Measurements from ENCODE around the gene SPIRE1.
"Not testable (repeated sequence)": the region's sequence is repeated elsewhere in the genome, so short reads cannot be mapped to it uniquely, and the experiment has no call there.

Gene SPIRE1

GRCh38 chr18:12485479-12486105 lies 172.3 kb downstream of the SPIRE1 start:
- DNase-seq (ENCODE audit: low spot score), result no peak

GRCh38 chr18:12481915-12482314 lies 176.0 kb downstream of the SPIRE1 start:
- not testable (repeated sequence) for DNase-seq (ENCODE audit: low spot score)

GRCh38 chr18:12479982-12480381 lies 177.9 kb downstream of the SPIRE1 start:
- DNase-seq (ENCODE audit: low spot score), result no peak

GRCh38 chr18:12479536-12479935 lies 178.4 kb downstream of the SPIRE1 start:
- DNase-seq (ENCODE audit: low spot score), result no peak

- DNase-seq (ENCODE audit: low spot score), result no peak
These were observed 179.4 kb downstream of the SPIRE1 start for GRCh38 chr18:12478269-12479047.

GRCh38 chr18:12477606-12478005 lies 180.3 kb downstream of the SPIRE1 start:
- DNase-seq (ENCODE audit: low spot score), result no peak

GRCh38 chr18:12476955-12477354 lies 181.0 kb downstream of the SPIRE1 start:
- no peak for DNase-seq (ENCODE audit: low spot score)

GRCh38 chr18:12474876-12475275 lies 183.0 kb downstream of the SPIRE1 start:
- no peak for DNase-seq (ENCODE audit: low spot score)

GRCh38 chr18:12474146-12474545 lies 183.8 kb downstream of the SPIRE1 start:
- no peak for DNase-seq (ENCODE audit: low spot score)

- no peak for DNase-seq (ENCODE audit: low spot score)
These were observed 187.4 kb downstream of the SPIRE1 start for GRCh38 chr18:12470382-12471075.

- no peak for DNase-seq (ENCODE audit: low spot score)
These were observed 189.5 kb downstream of the SPIRE1 start for GRCh38 chr18:12468445-12468844.

GRCh38 chr18:12464731-12465130 lies 193.2 kb downstream of the SPIRE1 start:
- DNase-seq (ENCODE audit: low spot score), result no peak

- DNase-seq (ENCODE audit: low spot score), result no peak
These were observed 194.7 kb downstream of the SPIRE1 start for GRCh38 chr18:12463191-12463590.

GRCh38 chr18:12462242-12462641 lies 195.7 kb downstream of the SPIRE1 start:
- no peak for DNase-seq (ENCODE audit: low spot score)

- no peak for DNase-seq (ENCODE audit: low spot score)
These were observed 196.6 kb downstream of the SPIRE1 start for GRCh38 chr18:12461326-12461725.

GRCh38 chr18:12460874-12461273 lies 197.0 kb downstream of the SPIRE1 start:
- no peak for DNase-seq (ENCODE audit: low spot score)

- no peak for DNase-seq (ENCODE audit: low spot score)
These were observed 199.1 kb downstream of the SPIRE1 start for GRCh38 chr18:12458771-12459170.

GRCh38 chr18:12456441-12456840 lies 201.5 kb downstream of the SPIRE1 start:
- DNase-seq (ENCODE audit: low spot score), result no peak

- peak; percentile 97 for DNase-seq (ENCODE audit: low spot score)
These were observed 202.4 kb downstream of the SPIRE1 start for GRCh38 chr18:12455496-12455895.

- peak; percentile 18 for DNase-seq (ENCODE audit: low spot score)
These were observed 205.1 kb downstream of the SPIRE1 start for GRCh38 chr18:12452784-12453183.

GRCh38 chr18:12451428-12451827 lies 206.5 kb downstream of the SPIRE1 start:
- DNase-seq (ENCODE audit: low spot score), result no peak

GRCh38 chr18:12449051-12449785 lies 208.7 kb downstream of the SPIRE1 start:
- DNase-seq (ENCODE audit: low spot score), result peak; percentile 26
